DMS114 treated with DMSO at 0.1 percent for 48 hours (cell line): ENCODE measurements around the gene BCAR3.

Experiments used
- DNase-seq: peaks from one replicate; lab custom pipeline; 2025; ENCODE audit not compliant: unreplicated experiment; lab: John Stamatoyannopoulos, UW

BCAR3 gene

DNA sequence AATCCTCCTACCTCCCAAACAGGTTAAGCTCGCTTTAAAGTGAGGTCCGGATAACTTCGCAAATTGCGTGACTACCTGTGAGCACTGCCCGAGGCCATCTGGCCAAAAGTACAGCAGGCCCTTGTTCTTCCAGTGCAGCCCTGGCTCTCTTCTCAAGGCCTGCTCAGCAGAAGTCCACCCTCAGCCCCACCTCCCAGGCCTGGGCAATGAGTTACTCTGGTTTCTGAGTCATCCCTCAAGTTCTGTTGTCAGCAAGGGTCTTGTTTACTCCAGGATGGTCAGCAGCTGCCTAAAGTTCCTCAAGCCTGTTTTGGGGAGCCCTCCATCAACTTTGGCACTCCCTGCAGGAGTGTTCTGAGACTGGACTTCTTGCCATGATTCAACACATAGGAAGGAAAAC is 101.7 kb downstream of the BCAR3 start:
- DNase-seq: no peak

DNA sequence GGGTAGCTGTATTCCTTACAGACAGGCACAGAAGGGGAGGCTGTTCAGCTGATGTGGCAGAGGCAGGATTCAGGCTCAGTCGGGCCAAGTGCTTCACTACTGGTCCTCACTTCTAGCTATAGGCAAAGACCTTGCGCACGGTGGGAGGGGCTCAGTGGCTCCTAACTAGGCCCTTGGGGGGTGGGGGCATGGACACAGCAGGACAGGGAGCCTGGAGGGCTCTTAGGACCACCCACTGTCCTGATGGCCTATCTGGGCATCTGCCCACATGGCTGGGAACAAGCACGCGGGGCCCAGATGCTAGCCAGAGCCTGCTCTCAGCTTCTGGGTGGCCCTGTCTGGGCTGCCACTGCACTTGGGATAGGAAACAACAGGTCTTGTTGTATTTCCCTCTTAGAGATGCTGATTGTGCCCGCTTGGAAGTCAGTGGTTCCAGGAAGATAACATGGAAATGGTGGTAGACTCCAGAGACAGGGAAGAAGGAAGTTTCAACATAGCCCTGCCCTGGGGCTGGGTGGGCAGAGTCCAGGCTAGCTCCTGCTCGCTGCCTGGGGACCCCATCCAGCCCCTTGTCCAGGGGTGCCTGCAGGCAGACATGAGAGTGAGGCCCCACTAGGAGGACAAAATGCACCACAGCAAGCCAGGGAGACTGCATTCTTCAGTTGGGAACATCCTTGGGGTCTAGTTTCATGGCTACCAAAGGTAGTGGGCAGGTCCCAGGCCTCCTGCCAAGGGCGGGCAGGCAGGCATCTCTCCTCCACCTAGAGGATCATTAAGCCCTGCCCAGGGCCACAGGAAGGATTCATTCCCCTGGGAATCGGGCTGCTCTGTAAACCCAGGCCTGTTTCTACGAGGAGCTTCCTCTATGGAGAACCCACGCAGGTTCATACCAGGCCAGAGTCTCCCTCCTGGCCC is 102.5 kb downstream of the BCAR3 start:
- no peak for DNase-seq

DNA sequence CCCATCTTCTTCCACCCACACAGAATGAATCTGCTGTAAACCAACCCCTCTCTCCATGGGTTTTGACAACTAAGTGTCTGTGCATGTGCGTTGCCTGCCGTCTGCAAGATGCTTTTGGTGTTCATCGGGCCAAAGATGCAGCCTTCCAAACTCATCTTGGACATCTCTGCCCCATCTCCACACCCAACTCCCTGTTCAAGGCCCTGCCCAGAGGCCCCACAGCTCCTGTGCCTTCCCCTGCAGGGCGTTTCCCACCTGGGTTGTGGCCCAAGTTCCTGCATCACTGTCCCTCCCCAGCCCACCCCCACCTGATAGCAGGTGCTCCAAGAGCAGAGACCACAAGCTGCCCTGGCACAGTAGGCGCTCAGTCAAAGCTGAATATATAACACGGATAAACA is 103.2 kb downstream of the BCAR3 start:
- no peak for DNase-seq

DNA sequence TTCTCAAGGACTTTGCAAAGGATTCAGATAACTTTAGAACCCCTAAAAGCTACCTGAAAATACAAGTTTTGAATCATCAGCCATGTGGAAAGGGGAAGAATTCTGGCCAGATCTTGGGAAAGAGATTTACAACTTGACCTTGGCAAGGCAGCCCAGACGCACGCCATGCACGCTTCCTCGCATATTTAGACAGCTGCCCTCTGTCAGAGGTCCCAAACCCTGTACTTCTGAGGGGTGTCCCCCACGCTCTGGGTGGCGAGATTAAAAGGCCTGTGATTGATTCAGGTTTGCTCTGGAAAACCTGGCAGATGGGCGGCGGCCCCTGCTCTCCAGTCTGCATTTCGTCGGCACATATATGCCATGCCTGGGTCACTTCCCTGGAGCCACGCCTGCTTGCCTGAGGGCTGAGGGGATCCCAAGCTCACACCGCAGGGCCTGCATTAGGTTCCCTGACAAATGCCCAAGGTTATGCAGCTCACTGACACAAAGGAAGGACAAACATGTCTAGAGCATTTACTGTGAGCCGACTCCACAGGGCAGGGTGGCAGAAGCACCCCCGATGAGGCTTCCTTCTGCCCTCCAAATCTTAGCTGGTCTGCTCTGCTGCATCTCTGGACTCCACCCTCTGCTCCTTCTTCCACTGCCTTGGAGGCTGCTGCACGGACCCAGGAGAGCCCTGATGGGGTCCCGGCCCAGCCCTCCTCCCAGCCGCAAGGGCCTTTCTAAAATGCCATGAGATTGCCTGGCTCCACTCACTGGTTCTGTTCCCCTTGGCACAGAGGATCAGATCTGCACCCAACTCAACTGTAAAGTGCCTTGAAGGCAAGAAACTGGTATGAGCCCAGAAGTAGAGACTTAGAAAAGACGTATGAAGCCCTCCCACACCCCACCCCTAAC is 103.9 kb downstream of the BCAR3 start:
- DNase-seq: no peak

DNA sequence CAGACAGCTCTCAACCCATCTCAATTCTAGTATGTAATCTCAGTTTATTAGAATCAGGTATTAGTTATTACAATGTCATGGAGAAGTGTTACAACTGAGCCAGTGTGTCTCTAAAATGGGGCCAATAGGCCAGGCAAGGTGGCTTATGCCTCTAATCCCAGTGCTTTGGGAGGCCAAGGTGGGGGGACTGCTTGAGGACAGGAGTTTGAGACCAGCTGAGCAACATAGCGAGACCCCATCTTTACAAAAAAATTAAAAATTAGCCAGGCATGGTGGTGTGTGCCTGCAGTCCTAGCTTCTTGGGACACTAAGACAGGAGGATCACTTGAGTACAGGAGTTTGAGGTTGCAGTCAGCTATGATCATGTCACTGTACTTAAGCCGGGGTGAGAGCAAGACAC is 104.9 kb downstream of the BCAR3 start:
- no peak for DNase-seq

DNA sequence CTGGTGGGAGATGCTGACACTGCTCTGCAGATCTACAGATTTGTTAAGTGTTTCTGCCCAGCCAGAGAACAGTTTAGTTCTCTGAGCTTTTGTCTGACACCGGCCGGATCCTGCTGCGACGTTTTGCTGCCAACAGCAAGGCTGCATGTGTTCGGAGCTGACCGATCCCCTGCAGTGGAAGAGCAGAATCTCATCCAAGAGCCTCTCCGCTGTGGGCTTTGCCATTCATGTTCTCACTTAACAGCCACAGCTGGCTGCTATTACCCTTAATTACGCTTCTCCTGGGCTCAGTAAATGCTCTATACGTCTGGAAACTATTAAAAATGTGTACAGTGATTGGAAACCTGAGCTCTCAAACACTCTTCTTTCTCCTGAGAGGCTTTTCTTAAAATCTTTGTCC is 105.3 kb downstream of the BCAR3 start:
- no peak for DNase-seq

DNA sequence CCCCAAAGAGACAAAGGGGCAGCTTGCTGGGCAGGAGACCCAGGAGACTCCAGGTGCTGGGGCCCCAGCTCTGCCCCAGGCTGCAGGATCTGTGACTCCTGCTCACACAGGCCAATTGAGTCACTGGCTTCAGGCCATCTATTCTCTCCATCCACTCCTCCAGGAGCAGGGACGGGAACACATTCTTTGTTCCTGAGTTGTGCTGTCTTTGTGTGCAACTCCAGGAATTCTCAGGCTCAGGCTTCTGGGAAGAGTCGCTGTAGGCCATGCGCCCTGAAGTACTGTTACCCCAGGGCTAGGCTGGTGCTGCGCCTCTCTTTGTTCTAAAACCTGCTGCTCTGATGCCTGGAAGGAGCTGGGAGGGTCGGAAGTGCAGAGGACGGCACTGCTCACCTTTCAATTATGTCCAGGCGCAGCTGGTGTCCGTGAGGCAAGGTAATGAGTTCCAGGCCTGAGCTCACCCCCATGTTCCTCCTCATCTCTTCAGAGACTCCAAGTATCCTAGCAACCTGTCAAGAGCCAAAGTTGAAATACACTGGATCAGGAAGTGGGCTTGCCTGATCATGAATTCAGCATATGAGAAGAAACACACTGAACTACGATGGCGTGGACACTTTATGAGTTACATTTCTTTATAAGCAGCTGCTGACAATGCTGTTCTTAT is 105.9 kb downstream of the BCAR3 start:
- DNase-seq: no peak

DNA sequence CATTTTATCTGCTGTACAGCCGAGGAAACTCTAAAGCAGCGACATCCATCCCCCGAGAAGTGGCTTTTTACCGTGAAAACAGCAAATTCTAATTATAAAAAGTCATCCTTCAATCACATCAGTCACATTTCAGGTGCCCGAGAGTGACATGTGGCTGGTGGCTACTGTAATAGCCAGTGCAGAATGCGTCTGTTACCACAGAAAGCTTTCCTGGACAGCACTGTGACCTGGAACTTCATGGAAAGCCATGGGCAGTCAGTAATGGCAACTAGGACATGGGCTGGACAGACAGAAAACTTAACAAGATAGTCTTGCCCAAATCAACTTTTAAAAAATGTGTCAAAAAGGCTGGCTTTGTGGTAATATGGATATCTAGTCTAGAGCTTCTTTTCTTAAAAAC is 106.6 kb downstream of the BCAR3 start:
- no peak for DNase-seq

DNA sequence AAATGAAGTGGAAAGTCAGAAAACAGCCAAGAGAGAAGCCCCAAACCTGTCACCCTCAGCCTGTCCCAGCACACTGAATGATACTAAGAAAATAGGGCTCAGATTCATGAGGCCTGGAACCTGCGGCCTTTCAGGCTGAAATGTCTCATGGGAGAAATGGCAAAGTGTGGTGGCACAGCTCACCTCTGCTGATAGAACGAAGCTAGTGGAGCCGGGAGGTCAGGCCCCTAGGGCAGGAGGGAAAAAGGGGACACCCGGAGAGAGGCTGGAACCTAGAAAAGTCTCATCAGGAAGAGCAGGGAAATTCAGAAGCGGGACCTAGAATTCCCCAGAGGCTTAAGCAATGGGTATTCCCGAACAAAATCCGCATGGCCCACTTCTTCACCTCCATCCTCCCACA is 107.1 kb downstream of the BCAR3 start:
- DNase-seq: no peak

DNA sequence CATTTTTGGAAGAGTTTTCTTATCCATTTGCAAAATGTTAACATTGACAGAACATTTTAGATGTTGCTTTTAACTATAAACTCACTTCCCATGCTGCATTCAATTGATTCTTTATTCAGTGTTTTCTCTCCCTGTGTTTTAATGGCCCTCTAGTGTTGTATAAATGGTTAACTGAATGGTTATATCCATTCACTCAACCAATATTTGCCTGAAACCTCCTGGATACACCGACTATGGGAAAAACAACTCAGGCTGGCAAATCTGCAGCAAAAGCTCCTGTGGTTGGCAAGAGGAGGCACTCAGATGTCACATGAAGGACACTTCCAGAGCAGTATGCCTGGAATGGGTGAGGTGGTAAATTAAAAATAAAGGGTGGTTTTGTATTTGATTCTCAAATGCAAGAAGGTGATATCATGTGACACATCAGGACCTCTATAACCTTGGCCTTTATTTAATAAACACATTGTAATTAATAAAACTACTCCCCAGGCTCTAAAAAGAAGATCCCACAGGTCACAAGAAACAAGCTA is 107.6 kb downstream of the BCAR3 start:
- DNase-seq: no peak

DNA sequence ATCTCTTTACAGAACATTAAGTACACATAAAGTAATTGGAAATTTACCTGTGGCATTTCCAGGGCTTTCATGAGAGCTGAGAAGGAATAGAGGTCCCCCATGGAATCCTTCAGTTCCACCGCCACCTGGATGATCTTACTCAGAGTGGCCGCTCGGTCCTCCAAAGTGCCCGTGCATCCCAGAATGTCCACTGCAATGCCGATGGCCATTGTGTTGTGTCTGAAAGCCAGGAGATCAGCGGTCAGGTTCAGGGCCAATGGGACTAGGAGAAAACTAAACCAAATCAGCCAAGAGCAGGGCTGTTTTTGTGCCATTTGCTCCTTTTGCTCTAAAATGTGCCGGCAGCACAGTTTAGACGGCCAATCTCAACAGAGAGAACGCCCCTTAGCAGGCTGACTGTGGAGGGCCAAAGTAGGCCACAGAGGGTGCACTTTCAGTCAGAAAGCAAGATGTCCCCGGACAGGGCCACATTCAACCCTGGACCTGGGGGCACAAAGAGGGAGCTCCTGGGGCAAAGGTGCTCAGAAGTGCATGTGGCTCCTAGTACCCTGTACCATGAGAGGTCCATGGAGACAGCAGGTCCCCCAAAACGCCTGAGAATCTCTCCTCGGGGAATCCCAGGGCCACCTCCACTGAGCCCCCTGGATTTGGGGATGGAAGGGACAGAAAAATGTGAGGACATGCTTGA is 109.9 kb downstream of the BCAR3 start:
- DNase-seq: no peak

DNA sequence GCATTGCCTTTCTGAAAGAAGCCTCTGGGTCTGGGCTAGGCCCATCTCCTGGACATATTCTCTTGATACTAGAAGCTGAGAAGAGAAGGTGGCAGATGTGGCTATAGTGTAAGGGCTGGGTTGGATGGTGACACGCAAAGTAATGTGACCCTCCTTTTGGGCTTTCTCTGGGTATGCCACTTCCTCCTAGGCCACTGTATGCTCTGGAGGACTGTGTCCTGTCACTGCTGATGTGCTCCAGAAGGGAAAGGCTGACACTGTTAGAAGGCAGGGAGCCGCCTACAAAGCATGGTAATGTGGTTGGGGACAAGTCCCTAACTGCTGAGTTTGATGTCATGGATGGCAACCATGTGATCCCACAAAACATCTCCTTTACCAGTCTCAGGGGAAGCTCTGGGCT is 112.1 kb downstream of the BCAR3 start:
- no peak for DNase-seq

DNA sequence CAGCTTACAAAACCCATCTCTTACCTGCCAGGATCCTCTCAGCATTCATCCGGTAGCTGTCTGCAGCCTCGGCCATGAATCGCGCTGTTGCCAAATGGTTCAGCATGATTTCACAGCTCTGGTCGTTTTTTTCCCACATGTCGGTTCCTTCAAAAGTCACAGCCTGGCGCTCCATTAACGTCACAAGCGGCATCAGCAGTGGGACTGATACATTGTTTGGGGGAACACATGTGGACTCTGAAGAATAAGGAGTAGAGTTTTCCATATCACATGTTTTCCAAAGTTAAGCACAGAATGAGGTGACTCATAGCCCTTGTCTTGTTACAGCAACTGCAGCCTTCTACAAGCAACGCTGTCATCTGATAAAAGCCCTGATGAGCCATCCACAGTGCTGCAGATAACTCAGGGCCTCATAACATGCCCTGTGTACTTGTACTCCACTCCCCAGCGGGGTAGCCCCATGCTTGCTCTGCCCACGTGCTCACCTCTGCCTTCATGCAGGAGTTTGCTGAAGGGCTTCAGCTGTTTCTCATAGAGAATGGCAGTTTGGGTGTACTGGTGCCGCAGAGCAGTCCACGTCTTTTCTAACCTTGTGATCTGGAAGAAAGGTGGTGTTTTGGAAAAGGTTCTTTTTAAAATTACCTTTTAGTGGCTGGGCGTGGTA is 114.2 kb downstream of the BCAR3 start:
- DNase-seq: no peak

DNA sequence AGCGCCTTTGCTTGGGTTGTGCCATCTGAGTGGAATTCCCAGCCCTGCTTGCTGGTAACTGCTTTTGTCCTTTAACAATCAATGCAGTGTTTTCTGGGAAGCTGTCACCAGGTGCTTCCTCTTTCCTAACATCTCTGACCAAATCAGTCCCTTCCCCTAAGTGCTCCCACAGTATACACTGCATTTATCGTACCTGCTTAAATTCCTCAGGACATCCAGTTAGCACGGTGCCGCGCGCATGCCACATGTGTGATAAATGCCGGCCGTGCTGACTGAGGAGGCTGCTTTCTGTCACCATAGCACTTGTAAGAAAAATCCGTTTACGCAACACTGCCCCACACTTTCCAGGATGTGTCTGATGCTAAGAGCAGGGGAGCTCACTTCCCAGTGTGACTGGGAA is 115.4 kb downstream of the BCAR3 start:
- no peak for DNase-seq

DNA sequence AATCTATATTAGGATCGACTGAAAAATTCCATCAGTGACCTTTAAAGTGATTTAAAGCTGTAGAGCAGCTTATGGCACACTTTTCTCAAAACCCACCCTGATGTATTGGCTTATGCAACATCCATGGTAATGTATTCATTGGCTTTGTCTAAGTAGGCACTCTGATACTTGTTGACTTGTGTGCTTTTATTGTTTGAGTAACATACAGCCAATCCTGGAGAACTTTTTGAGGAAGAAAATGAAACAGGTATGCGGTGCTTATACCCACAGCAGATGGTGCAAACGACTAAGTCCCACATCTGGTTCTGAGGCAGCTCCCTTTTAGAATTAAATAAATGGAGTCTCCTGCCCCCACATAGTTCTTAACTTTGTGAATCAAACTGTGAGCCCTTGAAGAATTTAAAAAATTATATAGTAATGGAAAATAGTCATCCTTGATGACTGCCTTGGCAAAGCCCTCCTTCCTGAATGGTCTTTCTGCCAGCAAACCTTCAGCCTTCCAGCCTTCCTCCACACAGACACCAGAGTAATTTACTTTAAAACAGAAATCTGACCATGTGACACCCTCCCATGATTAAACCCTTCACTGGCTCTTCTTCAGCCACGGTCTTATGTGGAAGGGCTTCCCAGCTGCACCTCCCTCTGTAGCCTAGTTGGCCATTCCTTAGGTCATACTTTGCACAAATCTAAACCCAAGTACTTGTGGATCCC is 116.0 kb downstream of the BCAR3 start:
- no peak for DNase-seq

DNA sequence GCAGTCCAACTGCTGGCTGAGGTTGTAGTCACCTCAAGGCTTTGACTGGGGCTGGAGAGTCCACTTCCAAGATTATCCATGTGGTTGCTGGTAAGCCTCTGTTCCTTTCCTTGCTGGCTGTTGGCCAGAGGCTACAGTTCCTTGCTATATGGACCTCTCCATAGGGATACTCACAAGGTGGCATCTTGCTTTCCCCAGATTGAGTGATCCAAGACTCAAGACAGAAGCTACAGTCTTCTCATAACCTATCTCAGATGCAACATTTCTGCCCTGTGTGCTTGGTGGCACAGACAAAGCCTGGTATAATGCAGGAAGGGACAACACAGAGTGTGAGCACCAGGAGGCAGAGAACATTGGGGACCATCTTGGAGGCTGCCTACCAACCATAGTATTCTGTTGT is 121.9 kb downstream of the BCAR3 start:
- DNase-seq: no peak

DNA sequence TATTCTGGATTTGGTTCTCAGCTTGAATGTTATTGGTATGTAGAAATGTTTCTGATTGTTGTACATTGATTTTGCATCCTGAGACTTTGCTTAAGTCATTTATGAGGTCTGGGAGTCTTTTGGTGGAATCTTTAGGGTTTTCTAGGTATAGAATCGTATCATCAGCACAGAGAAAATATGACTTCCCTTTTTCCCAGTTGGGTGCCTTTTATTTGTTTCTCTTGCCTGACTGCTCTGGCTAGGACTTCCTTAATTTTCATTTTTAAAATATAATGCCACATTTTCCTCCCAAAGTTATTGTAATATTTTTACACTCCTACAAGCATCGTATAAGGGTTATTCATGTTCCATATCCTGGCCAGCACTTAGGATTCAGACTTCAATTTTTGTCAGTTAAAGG is 122.6 kb downstream of the BCAR3 start:
- no peak for DNase-seq

DNA sequence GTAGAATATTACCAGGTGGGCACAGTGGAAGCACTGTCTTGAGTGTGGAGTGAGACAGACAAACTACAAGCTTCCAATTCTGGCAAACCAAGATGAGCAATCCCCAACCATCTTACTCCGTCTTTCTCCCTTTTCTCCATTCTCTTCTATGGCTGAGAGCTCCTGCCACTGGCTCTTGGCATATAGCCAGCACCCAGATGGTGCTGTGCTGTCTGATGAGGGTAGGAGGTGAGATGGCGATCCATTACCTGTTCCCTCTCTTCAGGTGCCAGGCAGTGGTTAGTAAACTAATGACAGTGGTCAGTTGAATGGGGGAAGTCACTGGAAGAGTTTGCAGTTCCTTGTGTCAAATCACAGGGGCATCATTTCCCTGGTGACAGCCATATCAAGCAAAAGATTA is 125.3 kb downstream of the BCAR3 start:
- DNase-seq: no peak
